HEK293T (cell line): ENCODE measurements around the gene HSD17B1.
"Not testable (repeated sequence)": the region's sequence is repeated elsewhere in the genome, so short reads cannot be mapped to it uniquely, and the experiment has no call there.

Source experiments
- CTCF ChIA-PET: fragments of 350-600 bp; formaldehyde crosslinking; extraction: SDS; loops from one replicate; lab custom pipeline; 2021; ENCODE audit warnings: antibody characterized with exemption, inconsistent platforms; lab: Yijun Ruan, JAX
- POLR2A ChIA-PET: fragments of 350-600 bp; formaldehyde crosslinking; extraction: SDS; loops from one replicate; lab custom pipeline; 2020; ENCODE audit warnings: antibody characterized with exemption, inconsistent platforms; lab: Yijun Ruan, JAX
- DNase-seq: peaks from one replicate; pipeline ENCODE4 v3.0.0; 2012; ENCODE audit warnings: mixed read lengths; ENCODE audit errors: extremely low spot score
- ARNT ChIP-seq: fragments of 450-650 bp; IDR thresholded peaks from 2 replicates; pipeline ENCODE4 v1.6.1; 2017; ENCODE audit warnings: mild to moderate bottlenecking
- BHLHE40 ChIP-seq: fragments of 450-650 bp; IDR thresholded peaks from 2 replicates; pipeline ENCODE4 v1.6.1; 2016; ENCODE audit warnings: mild to moderate bottlenecking, moderate library complexity, borderline replicate concordance
- CTBP1 ChIP-seq: fragments of 450-650 bp; IDR thresholded peaks from 2 replicates; pipeline ENCODE4 v1.6.1; 2016; ENCODE audit warnings: borderline replicate concordance
- ELF4 ChIP-seq: fragments of 450-650 bp; IDR thresholded peaks from 2 replicates; pipeline ENCODE4 v1.6.1; 2017; ENCODE audit warnings: antibody characterized with exemption
- FOXA1 ChIP-seq: fragments of 450-650 bp; IDR thresholded peaks from 2 replicates; pipeline ENCODE4 v1.6.1; 2016; ENCODE audit warnings: mild to moderate bottlenecking
- FOXK2 ChIP-seq: fragments of 450-650 bp; IDR thresholded peaks from 2 replicates; pipeline ENCODE4 v1.6.1; 2016; ENCODE audit warnings: mild to moderate bottlenecking
- FOXM1 ChIP-seq: fragments of 450-650 bp; IDR thresholded peaks from 2 replicates; pipeline ENCODE4 v1.6.1; 2017; ENCODE audit warnings: mild to moderate bottlenecking, borderline replicate concordance
- HDGF ChIP-seq: fragments of 450-650 bp; IDR thresholded peaks from 2 replicates; pipeline ENCODE4 v1.6.1; 2017; ENCODE audit warnings: antibody characterized with exemption, borderline replicate concordance
- L3MBTL2 ChIP-seq: fragments of 450-650 bp; conservative IDR thresholded peaks from 2 replicates; pipeline ENCODE4 v1.6.1; 2016; ENCODE audit warnings: mild to moderate bottlenecking
- LEF1 ChIP-seq: fragments of 450-650 bp; IDR thresholded peaks from 2 replicates; pipeline ENCODE4 v1.6.1; 2017; ENCODE audit warnings: mild to moderate bottlenecking, borderline replicate concordance
- NFRKB ChIP-seq: fragments of 450-650 bp; IDR thresholded peaks from 2 replicates; pipeline ENCODE4 v1.6.1; 2016; ENCODE audit warnings: mild to moderate bottlenecking, moderate library complexity
- PKNOX1 ChIP-seq: fragments of 450-650 bp; IDR thresholded peaks from 2 replicates; pipeline ENCODE4 v1.6.1; 2016
- SP1 ChIP-seq: fragments of 450-650 bp; IDR thresholded peaks from 2 replicates; pipeline ENCODE4 v1.6.1; 2017
- SUZ12 ChIP-seq: fragments of 450-650 bp; IDR thresholded peaks from 2 replicates; pipeline ENCODE4 v1.6.1; 2016; ENCODE audit warnings: mild to moderate bottlenecking
- TARDBP ChIP-seq: fragments of 450-650 bp; IDR thresholded peaks from 2 replicates; pipeline ENCODE4 v1.6.1; 2016
- ZNF384 ChIP-seq: fragments of 450-650 bp; IDR thresholded peaks from 2 replicates; pipeline ENCODE4 v1.6.1; 2016

Gene HSD17B1

GRCh38 chr17:42554250-42555121 lies 1.8 kb downstream of the HSD17B1 start:
- ChIA-PET CTCF (no interaction called here), POLR2A (interaction anchor here (0.7 to 4.0 kb wide), 20 partner anchors 8 to 986 kb away, joined by 3 to 37 read pairs (median 6); partner anchors contain the start of genes BECN1, MLX, NAGLU and PSMC3IP)
- TF ChIP-seq HDGF (0 out of 2 replicates have a peak, but pooled peaks have one; percentile 87), BHLHE40 (no peak), SUZ12 (no peak), CTBP1 (no peak), FOXA1 (no peak), FOXK2 (no peak), ARNT (no peak), LEF1 (no peak), ZNF384 (no peak), ELF4 (no peak), PKNOX1 (peak; percentile 54), NFRKB (no peak), FOXM1 (no peak), TARDBP (no peak), L3MBTL2 (peak; percentile 58), SP1 (no peak)
- peak; percentile 86 for DNase-seq

GRCh38 chr17:42555122-42555622 lies 2.4 kb downstream of the HSD17B1 start:
- POLR2A ChIA-PET, result interaction anchor here (0.7 to 4.0 kb wide), 17 partner anchors 9 to 218 kb away, joined by 3 to 37 read pairs (median 6); partner anchors contain the start of genes MLX, NAGLU, PSMC3IP and RETREG3
- CTCF ChIA-PET, result no interaction called here

GRCh38 chr17:42555961-42556617 lies 3.4 kb downstream of the HSD17B1 start:
- DNase-seq, POLR2A ChIA-PET, CTCF ChIA-PET: not testable (repeated sequence)

More at GRCh38 chr17:42555122-42555622, 2.4 kb downstream of the HSD17B1 start:
- DNase-seq, result no peak
- no peak for TF ChIP-seq TARDBP

GRCh38 chr17:42559075-42559474 lies 6.4 kb downstream of the HSD17B1 start:
- ChIA-PET CTCF (interaction anchor here (0.6 kb wide), 1 partner anchor 23 kb away, joined by 5 read pairs; the partner anchor contains the start of gene NAGLU), POLR2A (interaction anchor here (0.7 to 2.0 kb wide), 3 partner anchors 11 to 102 kb away, joined by 3 to 6 read pairs (median 4); partner anchors contain the start of gene NAGLU)
- no peak for TF ChIP-seq FOXK2
- TF ChIP-seq PKNOX1, result no peak
- no peak for TF ChIP-seq ZNF384
- TF ChIP-seq ARNT, result no peak
- no peak for TF ChIP-seq NFRKB
- no peak for TF ChIP-seq L3MBTL2
- no peak for TF ChIP-seq HDGF
- no peak for TF ChIP-seq SUZ12
- no peak for TF ChIP-seq LEF1
- TF ChIP-seq SP1, result no peak
- no peak for TF ChIP-seq ELF4
- TF ChIP-seq FOXM1, result no peak
- no peak for TF ChIP-seq BHLHE40
- TF ChIP-seq CTBP1, result no peak
- DNase-seq, result no peak

- TF ChIP-seq ZNF384, result no peak
- TF ChIP-seq FOXM1, result no peak
- TF ChIP-seq FOXK2, result no peak
- TF ChIP-seq SUZ12, result no peak
- DNase-seq, result no peak
- ChIA-PET POLR2A (interaction anchor here (1.2 to 2.0 kb wide), 2 partner anchors 10 to 24 kb away, joined by 4 to 6 read pairs; partner anchors contain the start of gene NAGLU), CTCF (interaction anchor here (0.8 kb wide), 1 partner anchor 12 kb away, joined by 3 read pairs; no protein-coding TSS in a partner anchor)
Measured at GRCh38 chr17:42560246-42560645, 7.5 kb downstream of the HSD17B1 start.

GRCh38 chr17:42561897-42562387 lies 9.2 kb downstream of the HSD17B1 start, which contains the start of gene COASY:
COASY (plus strand) TSS chr17:42562148; CDS start chr17:42562623, 475 bp downstream.
- CTCF ChIA-PET, result no interaction called here
- POLR2A ChIA-PET, result no interaction called here
- TF ChIP-seq ELF4 (peak; percentile 92), TARDBP (no peak), L3MBTL2 (peak; percentile 71)
- peak; percentile 96 for DNase-seq
